Stimulated activated CD8-positive, alpha-beta memory T cell treated with anti-CD3 and anti-CD28 coated beads, Interleukin-4, amount 100 ng/mL, for 48 hours (primary cell): Measurements from ENCODE around the gene PLA2G12A.
"Not testable (repeated sequence)": the region's sequence is repeated elsewhere in the genome, so short reads cannot be mapped to it uniquely, and the experiment has no call there.

Experiments used
- DNase-seq: peaks from one replicate; pipeline ENCODE4 v3.0.0-alpha.2; 2020

Gene PLA2G12A

DNA sequence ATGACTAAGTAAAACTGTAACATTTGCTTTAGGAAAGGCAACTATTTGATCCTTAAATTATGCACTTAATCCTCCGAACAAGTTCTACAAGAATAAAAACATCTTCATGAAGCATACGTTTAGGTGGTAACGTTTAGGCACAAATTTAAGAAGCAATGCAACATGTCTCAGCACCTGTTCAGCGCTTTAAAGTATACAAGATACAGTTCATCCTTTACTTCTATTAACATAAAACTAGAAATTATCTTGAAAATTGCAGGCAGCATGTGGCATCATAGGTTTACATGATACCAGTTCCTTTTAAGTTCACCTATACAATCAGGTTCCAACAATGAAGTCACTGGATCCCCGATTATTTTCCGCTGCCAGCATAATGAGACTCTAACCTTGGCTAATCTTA is 1.5 kb downstream of the PLA2G12A start:
- no peak for DNase-seq

- DNase-seq, result no peak
Measured at GRCh38 chr4:109723110-109723509, 6.8 kb downstream of the PLA2G12A start.

DNA sequence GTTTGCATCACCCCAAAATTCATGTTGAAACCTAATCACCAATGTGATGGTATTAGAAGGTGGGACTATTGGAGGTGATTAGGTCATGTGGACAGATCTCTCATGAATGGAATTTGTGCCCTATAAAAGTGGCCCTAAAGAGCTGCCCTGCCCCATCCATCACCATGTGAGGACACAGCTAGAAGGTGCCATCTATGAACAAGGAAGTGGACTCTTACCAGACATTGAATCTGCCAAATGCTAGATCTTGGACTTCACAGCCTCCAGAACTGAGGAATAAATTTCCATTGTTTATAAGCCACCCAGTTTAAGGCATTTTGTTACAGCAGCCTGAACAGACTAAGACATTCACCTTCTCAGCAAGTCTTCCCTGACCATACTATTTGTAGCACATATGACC is 7.5 kb downstream of the PLA2G12A start:
- DNase-seq, result no peak

GRCh38 chr4:109721033-109721432 is 8.8 kb downstream of the PLA2G12A start:
- no peak for DNase-seq

- no peak for DNase-seq
Measured at GRCh38 chr4:109719604-109720003, 10.3 kb downstream of the PLA2G12A start.

GRCh38 chr4:109718759-109719158 is 11.1 kb downstream of the PLA2G12A start:
- DNase-seq, result no peak

- no peak for DNase-seq
Measured at GRCh38 chr4:109713500-109713899, 16.4 kb downstream of the PLA2G12A start.

- no peak for DNase-seq
Measured at GRCh38 chr4:109708990-109709389, 20.9 kb downstream of the PLA2G12A start.

DNA sequence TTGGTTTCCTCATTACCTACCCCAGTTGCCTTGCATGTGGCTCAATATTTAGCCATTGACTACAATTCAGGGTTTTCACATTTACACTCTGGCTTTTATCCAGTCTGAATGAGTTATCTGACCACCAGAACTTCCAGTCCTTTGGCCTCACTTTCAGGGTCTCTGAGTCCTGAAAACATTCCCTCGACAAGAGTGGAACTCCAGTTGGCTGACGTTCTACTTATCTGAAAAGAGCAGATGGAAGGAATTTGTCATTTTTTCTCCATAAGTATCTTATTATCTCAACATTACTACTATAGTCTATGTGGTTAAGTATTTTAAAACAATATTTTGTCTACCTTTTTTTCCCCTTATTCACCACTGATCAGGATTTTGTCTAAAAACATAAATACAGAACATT is 21.4 kb downstream of the PLA2G12A start:
- no peak for DNase-seq

DNA sequence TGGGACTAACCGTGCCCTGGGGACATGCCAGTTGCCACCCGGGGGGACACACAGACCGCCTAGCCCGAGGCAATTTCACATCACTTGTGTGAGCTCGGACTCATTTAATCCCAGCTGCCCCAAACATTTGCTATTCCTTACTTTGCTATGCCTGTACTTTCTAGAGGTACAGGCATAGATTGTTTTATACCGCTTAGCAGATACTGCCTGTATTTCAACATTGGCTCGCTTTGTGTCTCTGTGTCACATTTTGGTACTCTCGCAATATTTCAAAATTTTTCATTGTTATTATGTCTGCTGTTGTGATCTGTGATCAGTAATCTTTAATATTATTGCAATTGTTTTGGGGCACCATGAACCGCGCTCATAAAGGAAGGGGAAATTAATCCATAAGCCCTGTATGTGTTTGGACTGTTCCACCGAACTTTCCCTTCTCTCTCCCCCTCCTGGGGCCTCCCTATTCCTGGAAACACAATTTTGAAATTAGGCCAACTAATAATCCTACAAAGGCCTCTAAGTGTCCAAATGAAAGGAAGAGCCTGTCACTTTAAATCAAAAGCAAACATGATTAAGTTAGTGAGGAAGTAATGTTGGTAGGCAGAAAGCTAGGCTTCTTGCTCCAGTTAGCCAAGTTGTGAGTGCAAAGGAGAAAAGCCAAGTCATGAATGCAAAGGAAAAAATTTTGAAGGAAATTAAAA is 26.1 kb downstream of the PLA2G12A start:
- no peak for DNase-seq

DNA sequence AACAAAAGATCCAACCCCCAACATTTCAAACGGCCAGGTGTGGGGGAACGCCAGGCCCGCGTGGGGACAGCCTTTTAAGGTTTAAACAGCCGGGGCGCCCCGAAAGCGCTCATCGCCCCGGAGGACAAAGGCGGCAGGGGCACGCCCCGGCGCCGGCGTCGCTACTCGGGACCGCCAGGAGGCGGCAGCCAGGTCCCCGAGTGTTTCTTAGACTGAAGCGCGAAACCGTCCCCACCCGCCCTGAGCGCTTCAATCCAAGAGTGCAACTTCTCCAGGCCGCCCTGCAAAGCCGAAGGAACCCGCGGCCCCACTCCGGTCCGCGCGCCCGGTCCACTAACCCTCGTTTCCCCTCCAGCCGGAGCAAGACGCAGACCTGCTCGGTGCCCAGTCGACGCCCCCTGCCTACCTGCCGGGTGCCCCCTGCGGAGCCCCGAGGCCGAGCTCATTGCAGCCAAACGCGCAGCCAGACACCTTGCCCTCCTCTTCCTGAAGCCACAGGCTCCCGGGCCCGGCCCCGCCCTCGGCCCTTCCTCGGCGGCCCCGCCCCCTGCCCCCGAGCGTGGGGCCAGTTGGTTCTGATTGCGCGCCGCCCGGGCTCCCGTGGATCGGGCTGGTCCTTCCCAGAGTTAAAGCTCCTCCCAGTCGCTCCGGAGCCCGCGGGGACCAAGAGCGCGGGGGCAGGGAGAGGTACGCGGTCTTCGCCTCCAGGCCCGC is 26.8 kb downstream of the PLA2G12A start, which contains the start of gene CASP6:
TSS of gene CASP6 (minus strand) at position 496 of the 714 bp plus-strand sequence. CDS start at position 446, 50 bp downstream.
- DNase-seq, result peak; percentile 76

- no peak for DNase-seq
Measured at GRCh38 chr4:109701566-109702410, 28.1 kb downstream of the PLA2G12A start.

DNA sequence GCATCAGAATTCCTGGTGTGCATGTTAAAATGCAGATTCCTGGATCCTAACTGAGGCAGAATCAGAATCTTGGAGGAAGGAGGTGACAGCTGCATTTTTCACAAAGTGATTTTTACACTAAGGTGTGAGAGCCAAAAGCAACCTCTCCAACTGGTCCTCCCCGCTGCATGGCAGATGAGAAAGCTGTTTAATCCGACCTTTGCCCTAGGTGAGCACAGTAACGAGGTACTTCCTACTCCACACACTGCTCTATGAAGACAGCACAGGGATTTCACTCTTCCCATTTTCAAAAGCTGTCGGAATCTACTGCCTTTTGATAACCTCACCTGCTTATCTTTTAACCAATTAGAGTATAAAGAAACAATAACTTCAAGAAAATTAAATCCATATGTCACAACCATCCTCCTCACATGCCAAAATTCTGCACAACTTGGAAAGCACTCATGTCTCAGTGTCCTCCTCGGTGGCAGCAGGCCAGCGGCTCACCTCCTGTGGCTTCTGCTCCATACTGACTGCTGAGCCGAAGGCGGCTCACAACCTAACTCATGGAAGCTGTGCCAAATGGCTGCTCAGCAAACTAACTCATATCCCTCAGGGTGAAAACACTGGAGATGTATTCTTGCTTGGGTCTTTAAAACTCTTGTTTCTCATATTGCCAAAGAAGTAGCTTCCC is 30.2 kb downstream of the PLA2G12A start:
- no peak for DNase-seq

- DNase-seq, result no peak
Measured at GRCh38 chr4:109698656-109699055, 31.2 kb downstream of the PLA2G12A start.

DNA sequence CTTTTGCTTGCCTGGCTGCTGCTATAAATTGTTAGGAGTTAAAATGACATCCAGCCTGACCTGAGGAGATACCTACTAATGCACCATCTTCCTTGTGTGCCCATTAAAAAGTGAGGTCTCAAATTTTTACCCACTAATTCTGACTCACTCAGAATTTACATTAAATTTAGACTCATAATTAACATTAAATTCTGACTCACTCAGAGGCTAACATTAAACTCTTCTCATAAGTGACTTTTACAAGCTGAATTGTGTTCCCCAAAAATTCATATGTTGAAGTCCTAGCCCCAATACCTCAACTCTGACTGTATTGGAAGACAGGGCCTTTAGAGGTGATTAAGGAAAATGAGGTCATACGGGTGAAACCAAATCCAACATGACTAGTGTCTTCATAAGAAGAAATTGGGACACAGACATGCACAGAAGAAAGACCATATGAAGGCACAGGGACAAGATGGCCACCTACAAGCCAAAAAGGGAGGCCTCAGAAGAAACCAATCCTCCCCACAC is 38.4 kb downstream of the PLA2G12A start:
- no peak for DNase-seq

DNA sequence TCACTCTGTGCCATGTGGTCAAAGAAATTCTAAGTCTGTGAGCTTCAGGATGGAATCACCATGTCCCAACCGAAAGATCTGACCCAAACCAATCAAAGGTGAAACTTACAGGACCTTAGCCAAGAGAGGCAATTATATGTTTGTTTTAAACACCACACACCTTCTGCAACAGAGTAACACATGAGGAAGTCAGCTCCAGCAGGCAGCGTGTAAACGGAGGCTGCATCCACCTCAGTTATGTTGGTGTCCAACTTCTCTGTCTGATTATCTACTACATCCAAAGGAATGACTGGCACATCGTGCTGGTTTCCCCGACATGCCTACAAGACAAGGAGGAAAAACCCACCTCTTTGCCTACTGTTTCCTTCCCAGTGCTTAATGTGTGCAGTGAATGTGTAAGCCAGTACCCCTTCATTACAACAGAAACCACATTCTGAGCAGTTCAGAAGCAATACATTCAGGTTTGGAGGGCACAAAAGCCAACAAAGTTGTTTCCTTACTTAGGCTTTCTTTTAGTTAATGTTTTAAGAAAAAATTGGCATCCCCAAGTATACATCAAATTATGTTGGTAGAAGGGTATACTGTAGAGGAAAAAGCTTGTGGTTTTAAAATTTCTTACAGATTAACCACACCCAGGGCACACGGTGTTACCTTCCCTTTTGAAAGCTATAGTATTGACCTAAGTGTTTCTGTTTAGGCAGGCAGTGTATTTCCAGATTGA is 39.0 kb downstream of the PLA2G12A start:
- DNase-seq, result no peak

- no peak for DNase-seq
Measured at GRCh38 chr4:109684727-109685126, 45.1 kb downstream of the PLA2G12A start.

DNA sequence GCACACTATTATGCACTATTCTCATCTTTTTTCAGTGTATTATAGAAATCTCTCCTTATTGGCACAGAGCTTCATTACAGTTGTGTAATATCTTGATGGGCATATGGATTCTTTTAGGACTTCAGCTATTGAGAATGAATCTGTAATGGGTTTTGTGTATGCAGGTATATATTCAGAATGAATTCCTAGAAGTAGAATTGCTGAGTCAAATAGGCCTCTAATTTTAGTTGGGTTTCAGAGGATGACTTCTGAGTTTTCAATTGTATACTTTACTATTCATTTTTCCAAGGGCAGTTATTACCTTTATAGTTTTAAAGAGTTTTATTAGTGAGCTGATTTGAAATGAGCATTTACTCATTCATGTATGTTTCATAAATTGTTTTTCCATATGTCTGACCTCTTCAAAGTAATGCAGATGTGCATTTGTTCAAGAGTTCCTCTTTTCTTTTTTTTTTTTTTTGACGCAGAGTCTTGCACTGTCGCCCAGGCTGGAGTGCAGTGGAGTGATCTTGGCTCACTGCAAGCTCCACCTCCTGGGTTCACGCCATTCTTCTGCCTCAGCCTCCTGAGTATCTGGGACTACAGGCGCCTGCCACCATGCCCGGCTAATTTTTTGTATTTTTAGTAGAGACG is 46.1 kb downstream of the PLA2G12A start:
- no peak for DNase-seq

DNA sequence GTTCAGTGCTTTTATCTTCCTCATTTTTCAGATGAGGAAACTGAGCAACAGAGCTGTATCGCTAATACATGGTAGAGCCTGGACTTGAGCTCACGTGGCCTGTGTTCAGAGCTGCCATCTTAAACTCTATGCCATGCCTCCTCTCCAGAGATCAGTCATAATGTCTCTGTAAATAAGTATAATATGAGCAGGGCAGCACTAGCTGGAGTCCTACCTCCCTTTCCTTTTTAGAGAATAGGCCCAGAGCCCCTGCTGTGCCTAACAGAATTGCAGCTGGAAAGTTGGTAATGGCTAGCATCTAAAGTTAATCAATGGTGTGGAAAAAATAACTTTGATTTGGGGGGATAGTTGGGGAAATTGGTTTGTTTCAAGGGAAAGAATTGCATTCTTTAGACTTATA is 47.0 kb downstream of the PLA2G12A start:
- DNase-seq, result no peak

DNA sequence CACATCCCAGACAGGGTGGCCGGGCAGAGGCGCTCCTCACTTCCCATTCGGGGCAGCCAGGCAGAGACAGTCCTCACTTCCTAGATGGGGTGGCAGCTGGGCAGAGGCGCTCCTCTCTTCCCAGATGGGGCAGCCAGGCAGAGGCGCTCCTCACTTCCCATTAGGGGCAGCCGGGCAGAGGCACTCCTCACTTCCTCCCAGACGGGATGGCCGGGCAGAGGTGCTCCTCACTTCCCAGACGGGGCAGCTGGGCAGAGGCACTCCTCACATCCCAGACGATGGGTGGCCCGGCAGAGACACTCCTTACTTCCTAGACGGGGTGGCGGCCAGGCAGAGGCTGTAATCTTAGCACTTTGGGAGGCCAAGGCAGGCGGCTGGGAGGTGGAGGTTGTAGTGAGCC is 50.9 kb downstream of the PLA2G12A start:
- DNase-seq, result not testable (repeated sequence)

DNA sequence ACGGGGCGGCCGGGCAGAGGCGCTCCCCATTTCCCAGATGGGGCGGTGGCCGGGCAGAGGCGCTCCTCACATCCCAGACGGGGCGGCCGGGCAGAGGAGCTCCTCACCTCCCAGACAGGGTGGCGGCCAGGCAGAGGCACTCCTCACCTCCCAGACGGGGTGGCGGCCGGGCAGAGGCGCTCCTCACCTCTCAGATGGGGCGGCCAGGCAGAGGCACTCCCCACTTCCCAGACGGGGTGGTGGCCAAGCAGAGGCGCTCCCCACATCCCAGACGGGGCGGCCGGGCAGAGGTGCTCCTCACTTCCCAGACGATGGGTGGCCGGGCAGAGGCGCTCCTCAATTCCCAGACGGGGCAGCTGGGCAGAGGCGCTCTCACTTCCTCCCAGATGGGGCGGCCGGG is 51.4 kb downstream of the PLA2G12A start:
- not testable (repeated sequence) for DNase-seq

- no peak for DNase-seq
Measured at GRCh38 chr4:109676886-109677285, 53.0 kb downstream of the PLA2G12A start.
